Subcutaneous adipose tissue (tissue), 4 donors: ENCODE results near the gene PROX2. TPM values are rescaled to one million over a fixed set of nuclear protein-coding genes. Genes with fewer than 3 reads are reported as not detected.

Experiments used
- CTCF ChIP-seq: fragments of 450-650 bp; IDR thresholded peaks from one replicate; pipeline ENCODE4 v1.5.1; 2016; ENCODE audit warnings: low read depth, mild to moderate bottlenecking, control low read depth, antibody characterized with exemption, moderate library complexity
- total RNA-seq, 4 donors: library from RNA; depleted of rRNA; stranded (reverse); fragments of >200 nt; gene quantifications; one replicate each; pipeline ENCODE4 v1.1.0, GENCODE V29; 2016

PROX2 gene
- total RNA-seq, 4 donors from 2014 or later, result not detected

- no peak for TF ChIP-seq CTCF
Observed at GRCh38 chr14:74919421-74920165, 43.6 kb upstream of the PROX2 start.

GRCh38 chr14:74918380-74918779, 42.4 kb upstream of the PROX2 start:
- TF ChIP-seq CTCF, result no peak

- TF ChIP-seq CTCF, result no peak
Observed at GRCh38 chr14:74917646-74918081, 41.7 kb upstream of the PROX2 start.

GRCh38 chr14:74917178-74917543, 41.2 kb upstream of the PROX2 start:
- TF ChIP-seq CTCF, result no peak

- no peak for TF ChIP-seq CTCF
Observed at GRCh38 chr14:74915826-74916225, 39.9 kb upstream of the PROX2 start.

- no peak for TF ChIP-seq CTCF
Observed at GRCh38 chr14:74915426-74915825, 39.5 kb upstream of the PROX2 start.

- no peak for TF ChIP-seq CTCF
Observed at GRCh38 chr14:74913986-74914573, 38.1 kb upstream of the PROX2 start.
